HG02870 (cell line): Measurements from ENCODE around the gene NUDT5.
"Not testable (repeated sequence)": the region's sequence is repeated elsewhere in the genome, so short reads cannot be mapped to it uniquely, and the experiment has no call there.

Experiments used
- ATAC-seq: cut with Tn5 transposase; IDR thresholded peaks from one replicate; pipeline ENCODE4 v1.9.1; 2021; ENCODE audit warnings: mild to moderate bottlenecking, moderate library complexity; ENCODE audit not compliant: unreplicated experiment

NUDT5 gene

GRCh38 chr10:12195603-12196506, at the start of gene NUDT5, which contains the start of gene CDC123:
Gene NUDT5, minus strand, starts transcription at chr10:12195891. Its CDS starts 9,600 bp downstream, at chr10:12186291.
Gene CDC123, plus strand, starts transcription at chr10:12196188. Its CDS starts 58 bp downstream, at chr10:12196246.
- peak; percentile 85 for ATAC-seq

DNA sequence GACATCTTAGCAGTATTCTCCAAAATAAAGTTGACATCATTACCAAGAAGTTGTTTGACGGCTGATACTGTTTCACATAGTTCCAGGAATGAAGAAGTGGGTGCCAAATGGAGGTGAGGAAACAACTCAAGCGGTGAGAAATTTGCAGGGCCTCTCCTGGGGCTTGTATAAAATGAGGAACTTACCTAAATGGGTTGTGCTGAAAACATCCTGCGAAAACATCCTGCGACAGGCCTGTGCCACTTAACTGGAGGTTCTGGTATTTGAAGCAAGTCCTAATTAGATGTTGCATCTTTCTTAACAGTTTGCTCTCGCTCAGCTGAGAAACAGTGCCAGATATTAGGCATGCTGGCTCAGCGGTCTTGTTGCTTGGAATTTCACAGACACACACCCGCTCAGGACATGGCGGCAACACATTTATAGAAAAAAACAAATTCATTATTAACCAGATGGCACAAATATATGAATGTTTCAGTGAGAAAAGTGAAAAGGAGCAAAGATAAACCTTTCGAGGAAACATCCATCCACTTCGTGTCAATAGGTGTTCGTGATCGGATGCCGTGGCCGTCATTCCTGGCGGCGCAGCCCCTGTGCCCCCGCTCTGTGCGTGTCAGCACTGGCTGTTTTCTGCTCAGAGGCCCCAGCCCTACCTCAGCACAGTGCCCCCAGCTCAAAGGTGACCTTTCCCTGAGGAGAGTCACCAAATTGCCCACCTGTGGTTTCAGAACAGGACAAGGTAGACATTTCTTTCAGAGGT, 48.4 kb upstream of the NUDT5 start:
- no peak for ATAC-seq

DNA sequence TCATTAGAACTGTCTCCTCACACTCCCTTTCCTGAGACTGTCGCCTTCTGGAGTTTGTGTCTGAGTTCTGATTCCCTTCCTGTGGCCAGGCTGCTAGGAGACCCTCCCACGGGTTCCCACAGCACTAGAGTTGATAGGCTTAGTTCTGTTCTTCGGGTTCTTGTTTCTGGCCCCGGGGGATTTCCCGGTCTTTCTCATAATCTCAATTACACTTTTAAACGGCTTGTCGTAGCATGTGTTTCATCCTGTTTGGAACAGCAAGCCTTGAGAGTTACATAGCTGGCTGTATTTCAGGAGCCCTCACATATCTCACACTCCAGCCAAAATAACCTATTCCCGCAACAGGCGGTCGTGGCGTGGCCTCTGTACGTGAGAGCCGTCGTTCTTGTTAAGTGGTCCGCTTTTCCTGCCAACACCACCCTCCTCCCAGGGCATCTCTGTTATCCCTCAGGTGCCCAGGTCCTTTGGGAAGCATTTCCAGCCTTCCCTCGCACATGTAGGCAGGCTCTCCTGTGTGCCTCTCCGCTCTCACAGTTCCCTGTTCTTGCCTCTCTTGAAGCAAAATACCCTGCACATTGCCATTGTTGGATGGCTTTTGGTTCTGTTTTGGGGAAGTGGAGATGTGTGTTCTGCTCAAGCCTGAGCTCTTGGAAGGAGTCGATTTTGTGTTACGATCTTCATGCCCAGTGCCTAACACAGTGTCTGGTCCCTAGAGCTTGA, 46.3 kb upstream of the NUDT5 start:
- ATAC-seq, result peak; percentile 72

DNA sequence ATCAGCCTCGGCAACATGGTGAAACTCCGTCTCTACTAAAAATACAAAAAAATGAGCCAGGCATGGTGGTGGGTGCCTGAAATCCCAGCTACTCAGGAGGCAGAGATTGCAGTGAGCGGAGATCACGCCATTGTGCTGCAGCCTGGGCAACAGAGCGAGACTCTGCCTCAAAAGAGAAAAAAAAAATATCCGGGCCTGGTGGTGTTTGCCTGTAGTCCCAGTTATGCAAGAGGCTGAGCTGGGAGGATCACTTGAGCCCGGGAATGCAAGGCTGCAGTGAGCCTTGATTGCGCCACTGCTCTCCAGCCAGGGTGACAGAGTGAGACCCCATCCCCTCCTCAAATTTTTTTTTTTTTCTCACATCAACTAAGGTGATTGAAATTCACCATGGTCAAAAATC, 43.1 kb upstream of the NUDT5 start:
- no peak for ATAC-seq

DNA sequence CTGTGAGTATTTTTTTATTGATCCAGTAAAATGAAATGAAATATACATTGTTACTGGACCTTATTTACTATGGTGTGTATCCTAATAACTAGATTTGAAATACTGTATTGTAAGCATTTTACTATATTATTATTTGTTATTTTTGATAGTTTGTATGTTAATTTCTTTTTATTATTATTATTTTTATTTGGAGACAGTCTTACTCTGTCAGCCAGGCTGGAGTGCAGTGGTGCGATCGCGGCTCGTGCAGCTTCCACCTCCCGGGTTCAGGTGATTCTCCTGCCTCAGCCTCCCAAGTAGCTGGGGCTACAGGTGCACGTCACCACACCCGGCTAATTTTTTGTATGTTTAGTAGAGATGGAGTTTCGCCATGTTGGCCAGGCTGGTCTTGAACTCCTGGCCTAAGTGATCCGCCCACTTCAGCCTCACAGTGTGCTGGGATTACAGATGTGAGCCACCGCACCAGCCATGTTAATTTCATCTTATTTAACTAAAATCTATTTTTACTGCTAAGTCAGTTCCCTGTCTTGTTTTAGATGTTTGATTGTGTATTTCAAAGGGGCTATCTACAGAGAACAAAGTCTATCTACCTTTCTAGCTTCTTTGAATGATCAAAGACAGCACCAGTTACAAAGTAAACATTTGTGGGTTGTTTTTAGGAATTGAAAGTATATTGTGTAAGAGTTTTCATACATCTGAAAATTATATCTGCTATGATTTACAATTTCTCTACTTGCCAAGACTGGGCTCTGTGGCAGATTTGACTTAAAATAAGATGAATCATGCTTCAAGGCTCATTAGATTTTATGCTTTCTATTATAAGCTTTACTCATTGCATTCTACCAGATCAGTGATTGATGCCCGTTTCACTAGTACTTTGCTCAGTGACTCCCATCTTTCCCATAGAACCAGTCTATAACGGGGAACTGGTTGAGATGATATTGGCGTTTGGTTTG, 41.9 kb upstream of the NUDT5 start:
- ATAC-seq, result no peak

- no peak for ATAC-seq
Measured at GRCh38 chr10:12235796-12236195, 40.1 kb upstream of the NUDT5 start.

GRCh38 chr10:12235116-12235694, 39.5 kb upstream of the NUDT5 start:
- no peak for ATAC-seq

DNA sequence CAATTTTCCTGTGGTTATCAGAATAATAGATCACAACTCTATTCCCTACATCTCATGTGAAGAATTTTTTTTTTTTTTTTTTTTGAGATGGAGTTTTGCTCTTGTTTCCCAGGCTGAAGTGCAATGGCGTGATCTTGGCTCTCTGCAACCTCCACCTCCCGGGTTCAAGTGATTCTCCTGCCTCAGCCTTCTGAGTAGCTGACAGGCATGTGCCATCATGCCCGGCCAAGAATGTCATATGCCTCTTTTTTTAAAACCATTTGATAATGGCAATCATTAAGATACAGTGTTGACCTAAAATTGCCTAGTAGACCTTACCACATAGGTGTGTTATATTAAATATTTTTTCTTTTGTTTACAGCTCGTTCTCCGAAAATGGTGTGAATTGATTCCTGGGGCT, 39.0 kb upstream of the NUDT5 start:
- ATAC-seq, result not testable (repeated sequence)

DNA sequence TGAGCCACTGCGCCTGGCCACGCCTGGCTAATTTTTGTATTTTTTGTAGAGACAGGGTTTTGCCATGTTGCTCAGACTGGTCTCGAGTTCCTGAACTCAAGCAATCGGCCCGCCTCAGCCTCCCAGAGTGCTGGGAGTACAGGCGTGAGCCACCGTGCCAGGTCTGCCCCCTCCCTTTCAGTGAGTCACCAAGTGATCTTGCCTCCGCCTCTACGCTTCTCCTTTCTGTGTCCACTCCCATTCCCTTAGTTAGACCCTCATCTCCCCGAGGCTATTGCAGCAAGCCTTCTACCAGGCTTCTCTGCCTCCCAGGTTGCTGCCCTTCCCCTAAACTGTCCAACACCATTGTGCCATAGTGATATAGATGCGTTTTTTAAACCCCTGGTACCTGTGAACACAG, 33.2 kb upstream of the NUDT5 start:
- ATAC-seq, result no peak

GRCh38 chr10:12226438-12226837, 30.7 kb upstream of the NUDT5 start:
- not testable (repeated sequence) for ATAC-seq

DNA sequence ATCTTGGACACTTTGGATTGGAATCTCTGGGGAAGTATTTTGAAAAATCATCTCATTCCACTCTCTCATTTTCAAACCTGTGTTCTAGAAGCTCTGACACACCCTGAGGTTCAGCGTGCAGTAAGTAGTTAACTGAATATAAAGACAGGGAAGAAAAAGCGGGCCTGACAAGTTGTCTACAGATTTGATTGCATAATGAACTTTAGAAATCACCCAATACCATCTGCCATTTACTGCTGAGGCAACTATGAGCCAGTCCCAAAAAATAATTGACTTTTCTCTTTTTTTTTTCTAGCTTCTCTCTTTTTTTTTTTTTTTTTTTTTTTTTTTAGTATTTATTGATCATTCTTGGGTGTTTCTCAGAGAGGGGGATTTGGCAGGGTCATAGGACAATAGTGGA, 29.8 kb upstream of the NUDT5 start:
- no peak for ATAC-seq

DNA sequence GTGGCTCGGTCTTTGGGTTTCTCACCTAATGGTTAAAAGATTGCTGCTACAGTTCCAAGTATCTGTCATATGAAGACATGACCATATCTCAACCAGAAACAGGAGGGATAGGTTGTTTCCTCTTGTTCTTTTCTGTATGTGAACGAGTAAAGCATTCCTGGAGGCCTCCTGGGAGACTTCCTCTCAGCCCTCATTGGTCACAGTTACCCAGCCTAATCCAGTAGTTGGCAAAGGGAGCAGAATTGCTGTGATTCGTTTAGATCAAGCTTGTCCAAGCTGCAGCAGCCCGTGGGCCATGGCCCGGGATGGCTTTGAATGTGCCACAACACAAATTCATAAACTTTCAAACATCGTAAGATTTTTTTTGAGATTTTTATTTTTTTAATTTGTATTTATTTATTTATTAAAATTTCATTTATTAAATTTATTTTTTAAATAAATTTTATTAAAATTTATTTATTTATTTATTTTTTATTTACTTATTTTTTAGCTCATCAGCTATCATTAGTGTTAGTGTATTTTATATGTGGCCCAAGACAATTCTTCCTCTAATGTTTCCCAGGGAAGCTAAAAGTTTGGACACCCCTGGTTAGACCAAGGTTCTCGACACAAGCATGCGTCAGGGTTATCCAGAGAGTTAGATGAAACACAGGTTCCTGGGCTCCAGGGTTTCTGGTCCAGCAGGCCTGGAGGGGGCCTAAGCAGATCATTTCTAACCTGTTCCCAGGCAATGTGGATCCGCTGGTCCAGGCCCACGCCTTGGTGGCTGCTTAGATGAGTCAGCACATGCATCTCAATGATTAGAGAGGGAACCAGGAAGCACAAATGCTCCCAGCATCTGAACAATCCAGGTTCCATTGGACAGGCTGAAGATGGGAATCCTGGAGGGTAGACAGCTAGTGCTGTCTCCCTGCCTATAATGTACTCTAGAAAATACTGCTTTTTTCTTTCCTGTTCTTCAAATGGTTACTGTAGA, 25.9 kb upstream of the NUDT5 start:
- ATAC-seq, result no peak

DNA sequence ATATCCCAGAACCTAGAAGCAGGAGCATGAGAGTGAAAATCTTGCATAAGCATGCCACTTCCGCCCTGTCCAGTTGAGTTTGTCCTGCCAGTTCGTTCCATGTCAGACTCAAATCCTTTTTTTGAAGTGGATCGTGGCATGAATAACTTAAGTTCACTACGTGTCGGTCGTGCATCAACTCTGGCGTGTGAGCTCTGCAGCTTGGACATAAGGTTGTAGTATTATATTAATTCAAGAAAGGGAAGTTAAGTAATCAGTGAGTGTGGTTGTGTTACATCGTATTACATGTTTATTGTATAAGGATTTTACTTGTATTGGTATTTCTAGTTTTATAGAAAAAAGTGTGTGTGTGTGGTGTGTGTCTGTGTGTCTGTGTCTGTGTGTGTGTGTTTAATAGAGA, 23.3 kb upstream of the NUDT5 start:
- no peak for ATAC-seq

DNA sequence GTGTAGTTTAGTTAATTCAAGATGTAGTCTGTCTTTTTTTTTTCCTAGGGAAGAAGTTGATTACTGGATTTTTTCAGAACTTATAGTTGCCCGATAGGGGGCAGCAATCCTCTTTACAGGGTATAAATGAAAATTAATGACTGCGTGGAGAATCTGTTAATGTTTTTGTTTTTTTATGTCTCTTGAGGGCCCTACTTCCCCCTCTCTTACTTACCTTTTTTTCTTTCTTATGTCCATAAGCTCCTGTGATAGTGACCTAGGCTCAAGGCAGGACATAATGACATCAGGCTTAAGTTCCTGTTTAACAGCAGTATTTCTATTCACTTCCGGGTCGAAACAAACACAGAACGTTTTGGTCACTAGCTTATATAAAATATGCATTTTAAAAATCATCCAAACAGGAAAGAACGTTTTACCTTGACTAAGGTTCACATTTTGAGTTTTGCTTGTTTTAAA, 19.1 kb upstream of the NUDT5 start:
- no peak for ATAC-seq

GRCh38 chr10:12214093-12214492, 18.4 kb upstream of the NUDT5 start:
- no peak for ATAC-seq

DNA sequence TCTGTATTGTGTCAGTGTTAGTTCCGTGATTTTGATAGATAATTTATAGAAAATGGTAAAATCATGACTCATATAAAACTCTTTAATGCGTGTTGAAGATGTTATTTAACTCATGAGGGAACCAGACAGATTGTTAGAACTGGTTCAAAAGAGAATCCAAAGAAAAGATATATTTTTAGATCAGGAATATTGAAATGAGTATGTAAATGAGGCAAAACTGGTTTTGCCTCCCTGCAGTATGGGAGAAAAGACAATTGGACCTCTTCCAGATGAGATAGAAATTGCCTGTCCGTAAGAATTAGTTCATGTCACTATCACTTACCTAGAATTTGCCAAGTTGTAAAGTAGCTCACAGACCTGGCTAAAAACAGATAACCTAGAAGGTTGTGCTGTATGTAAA, 17.9 kb upstream of the NUDT5 start:
- ATAC-seq, result no peak

- ATAC-seq, result no peak
Measured at GRCh38 chr10:12212454-12212853, 16.8 kb upstream of the NUDT5 start.

DNA sequence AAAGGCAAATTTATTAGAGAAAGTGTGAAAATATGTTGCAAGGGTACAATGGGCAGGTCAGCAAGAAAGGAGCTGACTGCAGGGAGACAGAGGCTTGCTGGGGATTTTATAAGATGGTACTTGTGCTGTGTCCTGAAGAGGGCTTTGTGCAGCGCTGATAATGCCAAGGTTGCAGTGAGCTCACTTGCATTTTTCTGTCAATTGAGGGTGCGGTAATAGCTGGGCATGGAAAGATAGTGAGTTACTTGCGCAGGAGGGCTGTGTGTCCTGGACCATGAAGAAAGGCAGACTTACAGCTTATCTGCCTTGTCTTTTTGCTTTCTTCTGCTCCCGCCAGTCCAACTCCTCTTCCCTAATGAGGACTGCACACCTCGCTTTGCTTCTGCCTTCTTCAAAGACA, 12.8 kb upstream of the NUDT5 start:
- no peak for ATAC-seq

- ATAC-seq, result no peak
Measured at GRCh38 chr10:12207114-12207513, 11.4 kb upstream of the NUDT5 start.
